SU-DHL-6 (cell line): ENCODE measurements around the gene GRPEL1.

Experiments used
- H2AFZ ChIP-seq: fragments of 200-600 bp; sonication (generic); 2 replicates; pipeline ENCODE4 v1.6.1; 2014; ENCODE audit warnings: low read depth, mild to moderate bottlenecking, moderate library complexity, mixed read lengths, antibody characterized with exemption, low read length; ENCODE audit not compliant: severe bottlenecking
- H3F3A ChIP-seq: fragments of 200-600 bp; shearing (Covaris generic); 2 replicates; pipeline ENCODE4 v1.6.0; 2016; ENCODE audit warnings: antibody characterized with exemption, mild to moderate bottlenecking; ENCODE audit not compliant: insufficient read depth
- H3K27ac ChIP-seq: fragments of 200-600 bp; sonication (generic); 2 replicates; pipeline ENCODE4 v1.5.1; 2016; ENCODE audit warnings: low read depth, mild to moderate bottlenecking, low read length, moderate library complexity, mixed read lengths
- H3K27me3 ChIP-seq: fragments of 200-600 bp; sonication (generic), shearing (Covaris generic); 2 replicates; pipeline ENCODE4 v1.6.0; 2014; ENCODE audit warnings: mild to moderate bottlenecking, low read length
- H3K36me3 ChIP-seq: fragments of 200-600 bp; sonication (generic); 2 replicates; pipeline ENCODE4 v1.6.1; 2014; ENCODE audit warnings: mild to moderate bottlenecking, low read length, mixed read lengths
- H3K4me2 ChIP-seq: fragments of 300-600, 200-600 bp; shearing (Covaris generic), sonication (generic); 2 replicates; pipeline ENCODE4 v1.6.0; 2014; ENCODE audit warnings: low read length, low read depth, mild to moderate bottlenecking; ENCODE audit not compliant: poor library complexity, severe bottlenecking
- H3K4me3 ChIP-seq: fragments of 200-600 bp; sonication (generic); 2 replicates; pipeline ENCODE4 v1.5.1; 2014; ENCODE audit warnings: antibody characterized with exemption, low read length, mild to moderate bottlenecking, mixed read lengths; ENCODE audit not compliant: insufficient read depth, poor library complexity, severe bottlenecking
- H3K79me2 ChIP-seq: fragments of 200-600 bp; sonication (generic); 2 replicates; pipeline ENCODE4 v1.6.1; 2014; ENCODE audit warnings: mild to moderate bottlenecking, low read length, moderate library complexity; ENCODE audit not compliant: insufficient read depth
- H3K9ac ChIP-seq: fragments of 200-600 bp; sonication (generic); 2 replicates; pipeline ENCODE4 v1.7.0; 2014; ENCODE audit warnings: mild to moderate bottlenecking, low read length
- H3K9me2 ChIP-seq: fragments of 200-600 bp; sonication (generic); replicated peaks from 2 replicates; pipeline ENCODE4 v1.6.1; 2014; ENCODE audit warnings: low read length; ENCODE audit not compliant: insufficient read depth
- H3K9me3 ChIP-seq: fragments of 200-600 bp; sonication (generic); 2 replicates; pipeline ENCODE4 v1.6.1; 2014; ENCODE audit warnings: low read length, mixed read lengths; ENCODE audit not compliant: insufficient read depth
- H4K20me1 ChIP-seq: fragments of 200-600 bp; sonication (generic); 2 replicates; pipeline ENCODE4 v1.6.1; 2014; ENCODE audit warnings: low read depth, mild to moderate bottlenecking, antibody characterized with exemption, low read length, moderate library complexity, mixed read lengths
- CTCF ChIP-seq: fragments of 200-600 bp; sonication (generic); IDR thresholded peaks from one replicate; pipeline ENCODE4 v1.5.1; 2017; ENCODE audit warnings: antibody characterized with exemption, mild to moderate bottlenecking, low read length, moderate library complexity; ENCODE audit not compliant: insufficient read depth, poor library complexity, severe bottlenecking
- EZH2phosphoT487 ChIP-seq: fragments of 200-600 bp; sonication (generic), shearing (Covaris generic); conservative IDR thresholded peaks from 2 replicates; pipeline ENCODE4 v1.6.1; 2018; ENCODE audit warnings: mild to moderate bottlenecking, antibody characterized with exemption, low read length, moderate library complexity, mixed read lengths

The GRPEL1 gene

DNA sequence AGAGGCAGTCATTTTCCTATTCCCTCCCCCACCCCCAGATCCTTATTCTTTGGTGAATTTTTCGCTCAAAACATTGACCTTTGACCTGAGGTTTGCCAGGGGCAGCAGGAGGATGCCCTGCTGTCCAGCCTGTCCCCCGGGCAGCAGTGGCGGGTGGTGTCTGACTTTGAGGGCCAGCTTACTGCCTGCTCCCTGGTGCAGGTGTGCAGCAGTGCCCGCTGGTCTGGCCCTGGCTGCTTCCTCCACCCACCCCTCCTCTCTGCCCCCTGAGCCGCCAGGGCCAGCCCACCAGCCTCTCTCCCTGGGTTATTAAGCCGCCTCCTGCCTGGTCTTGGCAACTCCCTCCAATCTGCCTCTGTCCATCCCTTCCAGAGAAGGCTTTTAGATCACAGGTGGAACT lies 40.8 kb upstream of the GRPEL1 start:
- Histone ChIP-seq H3K27me3 (no peaks in the 10 kb centered on the region), H3K9me2 (no peaks in the 10 kb centered on the region), H3F3A (no peaks in the 10 kb centered on the region), H3K27ac (no peak overlapping the region), H3K36me3 (no peaks in the 10 kb centered on the region), H3K4me3 (no peak overlapping the region), H3K9me3 (no peaks in the 10 kb centered on the region), H2AFZ (no peak overlapping the region), H4K20me1 (no peaks in the 10 kb centered on the region), H3K4me2 (no peak overlapping the region), H3K9ac (no peak overlapping the region), H3K79me2 (no peaks in the 10 kb centered on the region)
- no peak for TF ChIP-seq EZH2phosphoT487
- TF ChIP-seq CTCF: no peak

- no peak overlapping the region for H3K4me2 ChIP-seq
- no peaks in the 10 kb centered on the region for H3K9me2 ChIP-seq
- H3K27me3 ChIP-seq: no peaks in the 10 kb centered on the region
- no peak for TF ChIP-seq EZH2phosphoT487
- no peak for TF ChIP-seq CTCF
- no peaks in the 10 kb centered on the region for H3K9me3 ChIP-seq
- no peaks in the 10 kb centered on the region for H3K79me2 ChIP-seq
- no peaks in the 10 kb centered on the region for H3K36me3 ChIP-seq
- no peak overlapping the region for H3K9ac ChIP-seq
- no peak overlapping the region for H2AFZ ChIP-seq
- no peak overlapping the region for H3K27ac ChIP-seq
- no peaks in the 10 kb centered on the region for H3F3A ChIP-seq
- H3K4me3 ChIP-seq: no peak overlapping the region
- no peaks in the 10 kb centered on the region for H4K20me1 ChIP-seq
Observed at GRCh38 chr4:7108046-7108625, 40.3 kb upstream of the GRPEL1 start.

GRCh38 chr4:7107166-7107905 lies 39.5 kb upstream of the GRPEL1 start:
- Histone ChIP-seq H3K4me3 (no peak overlapping the region), H3K79me2 (no peaks in the 10 kb centered on the region), H3K27me3 (no peaks in the 10 kb centered on the region), H3K36me3 (no peaks in the 10 kb centered on the region), H3F3A (no peaks in the 10 kb centered on the region), H3K27ac (no peak overlapping the region), H3K9ac (no peak overlapping the region), H3K4me2 (no peak overlapping the region), H4K20me1 (no peaks in the 10 kb centered on the region), H2AFZ (no peak overlapping the region), H3K9me2 (no peaks in the 10 kb centered on the region), H3K9me3 (no peaks in the 10 kb centered on the region)
- TF ChIP-seq EZH2phosphoT487 (no peak), CTCF (no peak)
